GM19468 (cell line): ENCODE measurements around the gene AKAP7.

Experiments used
- ATAC-seq: cut with Tn5 transposase; IDR thresholded peaks from one replicate; pipeline ENCODE4 v1.9.1; 2021; ENCODE audit warnings: mild to moderate bottlenecking, moderate library complexity, moderate number of reproducible peaks; ENCODE audit not compliant: unreplicated experiment; ENCODE audit errors: extremely low read depth

The AKAP7 gene

GRCh38 chr6:131191590-131191989 lies 56.3 kb downstream of the AKAP7 start:
- ATAC-seq = no peak

- no peak for ATAC-seq
Observed at GRCh38 chr6:131197716-131198115, 62.4 kb downstream of the AKAP7 start.

- peak; percentile 99 for ATAC-seq
Observed at GRCh38 chr6:131199568-131200272, 64.5 kb downstream of the AKAP7 start.

- no peak for ATAC-seq
Observed at GRCh38 chr6:131205481-131206244, 70.4 kb downstream of the AKAP7 start.

GRCh38 chr6:131206463-131207251 lies 71.4 kb downstream of the AKAP7 start:
- no peak for ATAC-seq

GRCh38 chr6:131208787-131209186 lies 73.5 kb downstream of the AKAP7 start:
- ATAC-seq = no peak

- ATAC-seq = no peak
Observed at GRCh38 chr6:131210469-131210868, 75.2 kb downstream of the AKAP7 start.

GRCh38 chr6:131212024-131212423 lies 76.8 kb downstream of the AKAP7 start:
- no peak for ATAC-seq

GRCh38 chr6:131212913-131213312 lies 77.6 kb downstream of the AKAP7 start:
- ATAC-seq = no peak

GRCh38 chr6:131213501-131213990 lies 78.3 kb downstream of the AKAP7 start:
- no peak for ATAC-seq

GRCh38 chr6:131215219-131215618 lies 80.0 kb downstream of the AKAP7 start:
- no peak for ATAC-seq

- ATAC-seq = no peak
Observed at GRCh38 chr6:131216246-131216645, 81.0 kb downstream of the AKAP7 start.

- ATAC-seq = no peak
Observed at GRCh38 chr6:131222773-131223172, 87.5 kb downstream of the AKAP7 start.

GRCh38 chr6:131223416-131223815 lies 88.1 kb downstream of the AKAP7 start:
- ATAC-seq = no peak

GRCh38 chr6:131225127-131225526 lies 89.9 kb downstream of the AKAP7 start:
- no peak for ATAC-seq

GRCh38 chr6:131225959-131226358 lies 90.7 kb downstream of the AKAP7 start:
- no peak for ATAC-seq

- ATAC-seq = no peak
Observed at GRCh38 chr6:131226459-131227157, 91.3 kb downstream of the AKAP7 start.

GRCh38 chr6:131227158-131227543 lies 91.9 kb downstream of the AKAP7 start:
- no peak for ATAC-seq

- no peak for ATAC-seq
Observed at GRCh38 chr6:131231103-131231502, 95.8 kb downstream of the AKAP7 start.

- no peak for ATAC-seq
Observed at GRCh38 chr6:131231891-131232290, 96.6 kb downstream of the AKAP7 start.
